Right kidney (tissue), 1 donor: ENCODE measurements around the gene WNK2.
A peak's percentile ranks its signal among the peaks of the same experiment; 100 is the strongest.

ENCODE experiments used
- DNase-seq: peaks from one replicate; pipeline ENCODE4 v3.0.0-alpha.2; 2016

Gene WNK2

GRCh38 chr9:93161786-93162562 is 22.0 kb upstream of the WNK2 start:
- DNase-seq = no peak

- DNase-seq = no peak
Observed at GRCh38 chr9:93164085-93164484, 19.9 kb upstream of the WNK2 start.

- no peak for DNase-seq
Observed at GRCh38 chr9:93166699-93167098, 17.2 kb upstream of the WNK2 start.

- no peak for DNase-seq
Observed at GRCh38 chr9:93167185-93167584, 16.8 kb upstream of the WNK2 start.

GRCh38 chr9:93167838-93168237 is 16.1 kb upstream of the WNK2 start:
- DNase-seq = no peak

- DNase-seq = no peak
Observed at GRCh38 chr9:93168581-93168980, 15.4 kb upstream of the WNK2 start.

- no peak for DNase-seq
Observed at GRCh38 chr9:93169444-93169843, 14.5 kb upstream of the WNK2 start.

GRCh38 chr9:93170571-93170970 is 13.4 kb upstream of the WNK2 start:
- no peak for DNase-seq

GRCh38 chr9:93171261-93171990 is 12.5 kb upstream of the WNK2 start:
- no peak for DNase-seq

- no peak for DNase-seq
Observed at GRCh38 chr9:93172666-93173364, 11.1 kb upstream of the WNK2 start.

GRCh38 chr9:93173365-93174051 is 10.4 kb upstream of the WNK2 start:
- DNase-seq = no peak

- DNase-seq = no peak
Observed at GRCh38 chr9:93174976-93175375, 9.0 kb upstream of the WNK2 start.

- DNase-seq = no peak
Observed at GRCh38 chr9:93177676-93178075, 6.3 kb upstream of the WNK2 start.

- no peak for DNase-seq
Observed at GRCh38 chr9:93178851-93179786, 4.8 kb upstream of the WNK2 start.

- DNase-seq = no peak
Observed at GRCh38 chr9:93180938-93181337, 3.0 kb upstream of the WNK2 start.

- no peak for DNase-seq
Observed at GRCh38 chr9:93181672-93182435, 2.1 kb upstream of the WNK2 start.

GRCh38 chr9:93182572-93182971 is 1.4 kb upstream of the WNK2 start:
- DNase-seq = no peak

- no peak for DNase-seq
Observed at GRCh38 chr9:93183131-93183662, 742 bp upstream of the WNK2 start.

GRCh38 chr9:93184432-93185265 is 710 bp downstream of the WNK2 start:
- peak; percentile 66 for DNase-seq
